ENCODE results near the gene SUPT20HL2.

GRCh38 chrX:24343719-24344118, 29.9 kb upstream of the SUPT20HL2 start:
- TF ChIP-seq, protein P1, sequence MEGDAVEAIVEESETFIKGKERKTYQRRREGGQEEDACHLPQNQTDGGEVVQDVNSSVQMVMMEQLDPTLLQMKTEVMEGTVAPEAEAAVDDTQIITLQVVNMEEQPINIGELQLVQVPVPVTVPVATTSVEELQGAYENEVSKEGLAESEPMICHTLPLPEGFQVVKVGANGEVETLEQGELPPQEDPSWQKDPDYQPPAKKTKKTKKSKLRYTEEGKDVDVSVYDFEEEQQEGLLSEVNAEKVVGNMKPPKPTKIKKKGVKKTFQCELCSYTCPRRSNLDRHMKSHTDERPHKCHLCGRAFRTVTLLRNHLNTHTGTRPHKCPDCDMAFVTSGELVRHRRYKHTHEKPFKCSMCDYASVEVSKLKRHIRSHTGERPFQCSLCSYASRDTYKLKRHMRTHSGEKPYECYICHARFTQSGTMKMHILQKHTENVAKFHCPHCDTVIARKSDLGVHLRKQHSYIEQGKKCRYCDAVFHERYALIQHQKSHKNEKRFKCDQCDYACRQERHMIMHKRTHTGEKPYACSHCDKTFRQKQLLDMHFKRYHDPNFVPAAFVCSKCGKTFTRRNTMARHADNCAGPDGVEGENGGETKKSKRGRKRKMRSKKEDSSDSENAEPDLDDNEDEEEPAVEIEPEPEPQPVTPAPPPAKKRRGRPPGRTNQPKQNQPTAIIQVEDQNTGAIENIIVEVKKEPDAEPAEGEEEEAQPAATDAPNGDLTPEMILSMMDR (IDR thresholded peaks at IDR 0.05): no peak
- TF ChIP-seq POLR2A (IDR thresholded peaks at IDR 0.05): no peak
